Measurements from ENCODE around the gene TMEM109.

Gene TMEM109

DNA sequence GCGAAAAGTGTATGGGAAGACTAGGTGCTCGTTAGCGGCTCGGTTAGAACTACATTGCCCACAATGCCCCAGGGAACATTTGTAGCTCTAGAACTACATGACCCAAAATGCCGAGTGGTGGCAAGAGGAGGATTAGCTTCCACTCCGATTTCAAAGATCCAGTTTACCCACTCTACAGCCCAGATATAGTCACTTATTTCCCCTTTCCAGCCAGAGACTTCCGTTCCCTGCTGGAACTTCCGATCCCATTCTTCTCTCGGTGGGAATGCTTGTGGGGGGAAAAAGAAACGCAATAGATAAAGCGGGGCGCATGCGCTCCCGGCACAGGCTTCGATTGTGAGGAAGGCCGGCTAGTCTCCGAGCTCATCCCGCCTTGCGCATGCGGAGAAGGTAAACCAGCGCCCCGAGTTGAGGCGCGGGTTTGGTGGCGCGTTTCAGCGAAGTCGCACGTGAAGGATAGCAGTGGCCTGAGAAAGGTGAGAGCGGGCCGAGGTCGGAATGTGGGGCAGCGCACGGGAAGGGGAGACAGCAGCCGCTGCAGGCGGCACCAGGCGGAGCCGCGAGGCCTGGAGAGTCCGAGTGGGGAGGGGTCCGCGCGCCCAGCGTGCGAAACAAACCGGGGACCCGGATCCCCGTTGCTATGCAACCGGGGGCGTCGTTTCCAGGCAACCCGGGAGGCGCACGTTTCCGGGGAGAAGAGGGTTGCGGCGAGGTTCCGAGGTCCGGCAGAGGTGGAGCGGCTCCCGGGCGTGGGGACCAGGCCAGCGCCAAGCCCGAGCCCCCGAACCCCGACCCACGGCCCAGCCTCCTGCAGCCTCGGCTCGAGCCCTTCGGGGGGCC lies at the start of gene TMEM109:
Gene TMEM109, plus strand, starts transcription at position 366 of the 840 bp plus-strand sequence. CDS start 5,536 bp downstream, outside the sequence.
- DNase-seq, result peak; percentile 85

DNA sequence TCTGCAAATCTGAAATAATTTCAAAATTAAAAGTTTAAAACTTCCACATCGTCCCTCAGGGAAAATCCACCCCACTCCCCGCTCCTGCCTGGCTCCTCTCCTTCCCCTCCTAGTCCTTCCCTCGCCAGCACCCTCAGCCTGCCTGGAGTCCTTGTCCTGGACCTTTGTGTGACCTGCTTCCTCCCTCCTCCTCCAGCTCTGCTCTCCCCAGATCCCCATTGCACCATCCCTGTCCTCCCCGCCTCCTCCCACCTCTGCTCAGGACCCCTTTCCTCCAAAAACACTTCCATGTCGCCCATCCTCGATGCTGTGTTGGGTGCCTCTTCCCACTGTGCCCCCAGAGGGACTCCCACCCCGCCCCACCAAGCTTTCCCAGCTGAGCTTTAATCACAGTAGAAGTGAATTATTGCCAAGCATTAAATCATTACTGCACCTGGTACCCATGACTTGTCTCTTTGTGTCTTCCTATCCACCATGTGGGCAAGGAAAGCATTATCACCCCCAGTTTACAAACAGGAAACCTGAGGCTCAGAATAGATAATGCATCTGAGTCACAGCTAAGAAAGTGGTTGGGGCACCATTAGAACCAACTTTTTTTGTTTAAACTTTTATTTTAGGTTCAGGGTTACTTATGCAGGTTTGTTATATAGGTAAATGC lies 49.0 kb upstream of the TMEM109 start:
- no peak for DNase-seq

DNA sequence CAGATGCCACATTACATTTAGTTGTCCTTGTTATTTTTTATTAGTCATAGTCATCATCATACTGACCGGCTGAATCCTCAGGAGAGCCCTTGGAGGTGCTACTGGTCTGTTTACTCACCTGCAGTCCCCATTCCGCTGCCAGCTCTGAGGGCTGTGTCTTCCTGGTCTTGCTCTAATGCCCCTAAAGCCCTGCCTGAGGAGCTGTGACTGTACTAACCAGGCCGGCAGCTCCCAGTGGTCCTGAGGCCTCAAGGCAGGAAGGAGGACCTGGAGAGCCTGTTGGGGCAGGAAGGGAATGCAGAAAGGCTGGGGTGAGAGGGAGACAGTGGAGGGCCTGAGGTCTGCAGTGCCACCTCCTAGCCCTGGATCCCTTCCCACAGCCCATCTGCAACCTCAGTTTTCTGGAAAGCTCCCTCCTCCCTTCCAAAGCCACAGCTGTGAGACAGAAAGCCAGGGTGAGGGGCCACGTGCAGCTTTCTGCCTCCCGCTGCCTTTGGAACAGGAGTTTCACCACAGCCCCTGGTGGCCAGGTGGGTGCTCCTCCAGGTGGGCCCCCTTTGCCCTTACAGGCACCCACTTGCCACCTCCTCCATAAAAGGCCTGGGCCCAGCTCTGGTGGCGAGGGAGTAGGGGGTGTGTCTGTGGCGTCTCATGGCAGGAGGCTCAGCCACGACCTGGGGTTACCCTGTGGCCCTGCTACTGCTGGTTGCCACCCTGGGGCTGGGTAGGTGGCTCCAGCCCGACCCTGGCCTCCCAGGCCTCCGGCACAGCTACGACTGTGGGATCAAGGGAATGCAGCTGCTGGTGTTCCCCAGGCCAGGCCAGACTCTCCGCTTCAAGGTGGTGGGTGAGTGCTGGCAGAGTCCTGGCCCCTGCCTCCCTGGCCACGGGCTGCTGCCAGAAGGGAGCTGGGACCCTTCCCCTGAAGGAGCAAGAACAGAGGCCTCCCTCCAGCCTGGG lies 46.8 kb upstream of the TMEM109 start, which contains the start of gene ZP1:
Gene ZP1, plus strand, starts transcription at position 632 of the 960 bp plus-strand sequence. Its CDS starts 20 bp downstream, at position 652.
- DNase-seq, result peak; percentile 48

GRCh38 chr11:60867871-60868681 lies 45.9 kb upstream of the TMEM109 start:
- DNase-seq, result no peak

GRCh38 chr11:60868682-60869450 lies 45.1 kb upstream of the TMEM109 start:
- DNase-seq, result no peak

GRCh38 chr11:60869451-60869825 lies 44.5 kb upstream of the TMEM109 start:
- DNase-seq, result no peak

DNA sequence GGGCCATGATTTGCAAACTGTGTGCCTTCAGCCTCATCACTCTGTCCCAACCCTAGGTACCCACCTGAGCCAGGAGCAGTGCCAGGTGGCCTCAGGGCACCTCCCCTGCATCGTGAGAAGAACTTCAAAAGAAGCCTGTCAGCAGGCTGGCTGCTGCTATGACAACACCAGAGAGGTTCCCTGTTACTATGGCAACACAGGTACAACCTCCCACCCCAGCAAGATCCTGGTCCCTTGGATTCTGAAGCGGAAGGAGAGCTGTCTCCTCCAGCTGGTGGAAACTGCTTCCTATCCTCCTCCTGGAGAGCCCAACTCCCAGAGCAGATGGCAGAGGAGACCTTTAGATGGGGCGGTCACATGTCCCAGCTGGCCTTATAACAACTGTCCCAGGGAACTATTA lies 43.7 kb upstream of the TMEM109 start:
- peak; percentile 5 for DNase-seq

GRCh38 chr11:60870733-60871377 lies 43.1 kb upstream of the TMEM109 start:
- DNase-seq, result no peak

GRCh38 chr11:60871378-60872061 lies 42.4 kb upstream of the TMEM109 start:
- DNase-seq, result no peak

GRCh38 chr11:60872124-60872960 lies 41.6 kb upstream of the TMEM109 start:
- DNase-seq, result no peak

GRCh38 chr11:60872961-60873524 lies 40.9 kb upstream of the TMEM109 start:
- no peak for DNase-seq

DNA sequence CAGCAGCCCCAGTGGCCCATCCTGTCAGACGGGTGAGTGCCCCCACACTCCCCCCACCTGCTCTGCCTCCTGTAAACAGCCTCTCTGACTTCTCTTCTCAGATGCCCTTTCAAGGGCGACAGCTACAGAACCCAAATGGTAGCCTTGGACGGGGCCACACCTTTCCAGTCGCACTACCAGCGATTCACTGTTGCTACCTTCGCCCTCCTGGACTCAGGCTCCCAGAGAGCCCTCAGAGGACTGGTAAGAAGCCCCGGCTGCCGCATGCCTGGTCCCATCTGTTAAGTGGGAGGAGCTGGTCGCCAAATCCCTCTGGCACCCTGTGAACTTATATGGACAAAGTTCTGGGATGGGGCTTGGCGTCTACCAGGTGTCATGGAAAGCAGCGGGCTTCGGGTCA lies 40.4 kb upstream of the TMEM109 start:
- DNase-seq, result no peak

DNA sequence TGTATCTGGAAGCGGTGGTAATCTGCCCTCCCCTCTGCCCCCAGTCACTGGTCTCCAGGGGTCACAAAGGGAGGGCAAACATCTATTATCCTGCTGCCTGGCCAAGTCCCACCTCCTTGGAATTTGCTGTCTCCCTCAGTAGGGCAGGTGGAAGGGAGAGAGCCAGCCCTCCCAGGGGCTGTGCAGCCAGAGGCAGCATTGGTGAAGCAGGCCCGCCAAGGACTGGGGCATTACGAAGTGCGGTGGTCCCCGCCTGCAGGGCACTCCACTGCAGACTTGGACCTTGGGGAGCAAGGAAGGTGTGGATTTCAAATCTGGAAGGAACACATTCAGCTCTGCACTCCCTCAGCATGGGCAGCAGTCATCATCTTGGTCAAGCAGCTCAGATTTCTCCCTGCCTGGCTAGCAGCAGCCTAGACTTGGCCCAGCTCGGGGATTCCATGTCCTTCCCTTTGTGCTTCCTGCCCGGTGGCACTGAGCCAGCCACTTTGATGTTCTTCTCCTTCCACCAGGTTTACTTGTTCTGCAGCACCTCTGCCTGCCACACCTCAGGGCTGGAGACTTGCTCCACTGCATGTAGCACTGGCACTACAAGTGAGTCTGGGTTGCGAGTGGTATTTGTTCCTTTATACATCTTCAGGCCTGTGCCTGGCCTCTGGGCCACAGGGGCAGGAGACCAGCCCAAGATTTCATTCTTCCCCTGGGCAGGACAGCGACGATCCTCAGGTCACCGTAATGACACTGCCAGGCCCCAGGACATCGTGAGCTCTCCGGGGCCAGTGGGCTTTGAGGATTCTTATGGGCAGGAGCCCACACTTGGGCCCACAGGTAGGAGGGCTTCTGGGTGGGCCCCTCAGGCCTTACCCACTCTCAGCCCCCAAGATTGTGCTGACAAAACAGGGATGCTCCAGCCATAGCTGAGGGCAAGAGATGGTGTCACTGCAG lies 39.3 kb upstream of the TMEM109 start:
- no peak for DNase-seq

DNA sequence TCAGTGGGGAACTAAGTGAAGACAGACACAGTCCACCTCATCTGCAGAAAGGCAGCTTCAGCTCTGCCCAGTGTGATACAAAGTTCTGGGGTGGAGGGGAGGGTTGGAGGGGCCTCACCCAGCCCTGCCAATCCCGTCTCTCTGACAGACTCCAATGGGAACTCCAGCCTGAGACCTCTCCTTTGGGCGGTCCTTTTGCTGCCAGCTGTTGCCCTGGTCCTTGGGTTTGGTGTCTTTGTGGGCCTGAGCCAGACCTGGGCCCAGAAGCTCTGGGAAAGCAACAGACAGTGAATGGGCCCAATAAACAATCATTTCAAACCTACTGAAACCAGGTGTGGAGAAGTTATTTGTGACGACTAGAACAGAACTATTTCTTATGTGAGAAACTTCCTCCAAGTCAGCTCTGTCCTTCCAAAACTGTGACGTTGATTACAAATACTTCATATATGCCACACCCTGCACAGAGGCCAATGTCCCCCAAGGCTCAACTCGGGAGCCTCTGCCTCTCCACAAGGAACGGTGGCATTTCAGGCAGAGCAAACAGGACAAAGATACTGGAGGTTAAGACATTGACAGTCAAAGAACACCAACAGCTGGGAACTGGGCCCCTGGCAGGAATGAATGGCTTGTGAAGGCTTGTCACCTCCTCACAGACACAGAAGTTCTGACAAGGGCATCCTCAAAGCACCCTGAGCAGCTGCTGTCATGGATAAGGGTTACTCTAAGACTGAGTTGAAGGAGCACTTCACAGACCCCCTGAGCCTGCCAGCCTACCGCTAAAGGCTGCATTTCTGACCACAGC lies 38.4 kb upstream of the TMEM109 start:
- DNase-seq, result no peak

DNA sequence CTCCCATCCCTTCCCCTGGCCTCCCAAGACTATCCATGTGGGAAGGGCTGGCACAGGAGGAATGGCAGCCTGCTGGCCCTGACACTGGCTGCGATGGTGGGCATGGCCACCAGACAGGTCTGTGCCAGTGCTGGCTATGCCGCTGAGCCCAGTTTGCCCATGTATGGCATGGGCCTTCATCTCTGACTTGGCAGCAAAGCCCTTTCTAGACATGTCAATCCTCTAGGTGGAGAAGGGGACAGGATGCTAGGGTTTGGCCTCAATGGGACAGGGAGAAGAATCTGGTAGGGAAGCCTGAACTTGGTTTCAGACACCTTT lies 37.8 kb upstream of the TMEM109 start:
- DNase-seq, result no peak

DNA sequence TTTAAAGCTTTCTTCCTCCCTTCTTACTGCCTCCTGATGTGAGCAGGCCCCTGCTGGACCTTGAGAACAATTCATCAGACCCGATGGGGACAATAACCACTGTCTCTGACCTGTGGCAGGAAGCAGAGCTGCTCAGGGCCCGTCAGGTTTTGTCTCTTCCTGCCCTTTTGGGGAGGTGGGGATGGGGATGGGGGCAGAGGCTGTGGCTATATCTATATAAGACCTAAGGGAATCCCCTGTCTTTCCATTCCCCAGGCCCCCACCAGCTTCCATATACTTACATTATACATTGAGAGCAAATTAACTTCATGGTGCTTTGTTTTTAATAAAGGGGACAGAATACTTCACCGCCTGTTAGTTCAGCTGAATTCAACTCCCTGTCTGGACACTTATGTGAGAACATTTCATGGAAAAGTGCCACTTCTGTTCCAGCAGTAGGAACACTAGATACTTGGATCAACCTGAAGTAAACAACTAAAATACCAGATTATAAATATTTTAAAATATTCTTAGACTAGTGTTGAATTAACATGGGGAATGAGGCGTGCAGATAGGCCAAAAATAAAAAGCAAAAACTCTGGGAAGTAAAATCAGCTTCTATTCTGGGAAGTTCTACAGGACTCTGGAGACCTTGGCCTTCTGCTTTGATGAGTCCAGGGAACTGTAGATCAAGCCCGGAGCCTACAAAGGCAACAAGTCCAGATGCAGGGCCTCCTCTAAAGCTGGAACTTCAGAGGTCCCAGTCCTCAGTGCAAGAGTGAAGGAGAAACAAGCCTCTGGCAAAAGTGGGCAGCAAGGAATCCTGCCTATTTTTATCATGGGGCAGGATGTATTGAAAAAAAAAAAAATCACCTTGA lies 35.5 kb upstream of the TMEM109 start:
- DNase-seq, result no peak

All from NCI-H774 (cell line).